22Rv1 (cell line): ENCODE measurements around the gene IL1R2.
"Not testable (repeated sequence)": the region's sequence is repeated elsewhere in the genome, so short reads cannot be mapped to it uniquely, and the experiment has no call there.

ENCODE experiments used
- ZFX ChIP-seq: fragments of 450-650 bp; IDR thresholded peaks from 2 replicates; pipeline ENCODE4 v1.6.1; 2017; ENCODE audit warnings: antibody characterized with exemption, borderline replicate concordance
- TF ChIP-seq, protein P1 (sequence below): fragments of 450-650 bp; IDR thresholded peaks from 2 replicates; pipeline ENCODE4 v1.5.1; 2017; ENCODE audit warnings: mild to moderate bottlenecking

DNA sequence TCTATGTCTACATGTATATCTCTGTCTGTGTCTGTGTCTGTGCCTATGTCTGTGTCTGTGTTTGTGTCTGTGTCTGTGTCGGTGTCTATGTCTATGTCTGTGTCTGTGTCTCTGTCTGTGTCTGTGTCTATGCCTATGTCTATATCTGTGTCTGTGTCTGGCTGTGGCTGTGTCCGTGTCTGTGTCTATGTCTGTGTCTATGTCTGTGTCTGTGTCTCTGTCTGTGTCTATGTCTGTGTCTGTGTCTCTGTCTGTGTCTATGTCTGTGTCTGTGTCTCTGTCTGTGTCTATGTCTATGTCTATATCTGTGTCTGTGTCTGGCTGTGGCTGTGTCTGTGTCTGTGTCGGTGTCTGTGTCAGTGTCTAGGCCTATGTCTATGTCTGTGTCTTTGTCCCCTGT is 11.1 kb downstream of the IL1R2 start:
- TF ChIP-seq, protein P1, sequence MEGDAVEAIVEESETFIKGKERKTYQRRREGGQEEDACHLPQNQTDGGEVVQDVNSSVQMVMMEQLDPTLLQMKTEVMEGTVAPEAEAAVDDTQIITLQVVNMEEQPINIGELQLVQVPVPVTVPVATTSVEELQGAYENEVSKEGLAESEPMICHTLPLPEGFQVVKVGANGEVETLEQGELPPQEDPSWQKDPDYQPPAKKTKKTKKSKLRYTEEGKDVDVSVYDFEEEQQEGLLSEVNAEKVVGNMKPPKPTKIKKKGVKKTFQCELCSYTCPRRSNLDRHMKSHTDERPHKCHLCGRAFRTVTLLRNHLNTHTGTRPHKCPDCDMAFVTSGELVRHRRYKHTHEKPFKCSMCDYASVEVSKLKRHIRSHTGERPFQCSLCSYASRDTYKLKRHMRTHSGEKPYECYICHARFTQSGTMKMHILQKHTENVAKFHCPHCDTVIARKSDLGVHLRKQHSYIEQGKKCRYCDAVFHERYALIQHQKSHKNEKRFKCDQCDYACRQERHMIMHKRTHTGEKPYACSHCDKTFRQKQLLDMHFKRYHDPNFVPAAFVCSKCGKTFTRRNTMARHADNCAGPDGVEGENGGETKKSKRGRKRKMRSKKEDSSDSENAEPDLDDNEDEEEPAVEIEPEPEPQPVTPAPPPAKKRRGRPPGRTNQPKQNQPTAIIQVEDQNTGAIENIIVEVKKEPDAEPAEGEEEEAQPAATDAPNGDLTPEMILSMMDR = not testable (repeated sequence)
- TF ChIP-seq ZFX = not testable (repeated sequence)
